IPS-18c (cell line): Measurements from ENCODE around the gene KRT20.
"Not testable (repeated sequence)": the region's sequence is repeated elsewhere in the genome, so short reads cannot be mapped to it uniquely, and the experiment has no call there.

Experiments
- H3K4me3 ChIP-seq: 2 replicates; pipeline ENCODE4 v1.7.0; 2013; ENCODE audit warnings: low read depth, mild to moderate bottlenecking, low read length, moderate library complexity; ENCODE audit not compliant: insufficient read depth
- H3K9me3 ChIP-seq: one replicate; pipeline ENCODE4 v1.6.1; 2013; ENCODE audit warnings: mild to moderate bottlenecking, low read length, moderate library complexity; ENCODE audit not compliant: control insufficient read depth, insufficient read depth

Gene KRT20

DNA sequence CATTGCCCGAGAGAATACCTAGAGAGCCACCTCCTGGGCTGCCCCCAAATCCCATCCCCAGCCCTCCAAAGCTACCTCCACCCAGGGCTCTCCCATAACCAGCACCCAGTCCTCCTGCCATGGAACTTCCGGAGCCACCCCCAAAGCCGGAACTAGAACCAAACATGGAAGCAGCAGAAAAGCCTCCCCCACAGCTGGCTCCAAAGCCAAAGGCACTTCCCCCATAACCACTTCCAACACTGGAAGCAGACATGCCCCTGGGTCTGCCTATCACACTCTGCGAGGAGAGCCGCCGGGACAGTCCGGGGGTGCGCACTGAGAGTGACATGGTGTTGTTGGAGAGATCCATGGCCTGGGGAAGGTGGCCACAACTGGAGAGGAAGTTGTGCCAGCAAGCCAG is 18.2 kb downstream of the KRT20 start, which contains the start of gene KRT12:
TSS of gene KRT12 (minus strand) at position 386 of the 400 bp plus-strand sequence. CDS start at position 349, 37 bp downstream.
- H3K9me3 ChIP-seq: no peaks in the 10 kb centered on the region
- no peak within 1 kb of the TSS for H3K4me3 ChIP-seq

- no peak overlapping the region for H3K4me3 ChIP-seq
Observed at GRCh38 chr17:40864661-40865390, 20.2 kb downstream of the KRT20 start.

GRCh38 chr17:40862985-40863733 is 21.9 kb downstream of the KRT20 start:
- no peaks in the 10 kb centered on the region for H3K9me3 ChIP-seq
- no peak overlapping the region for H3K4me3 ChIP-seq

More at GRCh38 chr17:40864661-40865390, 20.2 kb downstream of the KRT20 start:
- no peaks in the 10 kb centered on the region for H3K9me3 ChIP-seq

- H3K4me3 ChIP-seq: no peak overlapping the region
- H3K9me3 ChIP-seq: no peaks in the 10 kb centered on the region
Observed at GRCh38 chr17:40859536-40859935, 25.5 kb downstream of the KRT20 start.

GRCh38 chr17:40858667-40859066 is 26.4 kb downstream of the KRT20 start:
- not testable (repeated sequence) for H3K4me3 ChIP-seq, H3K9me3 ChIP-seq

DNA sequence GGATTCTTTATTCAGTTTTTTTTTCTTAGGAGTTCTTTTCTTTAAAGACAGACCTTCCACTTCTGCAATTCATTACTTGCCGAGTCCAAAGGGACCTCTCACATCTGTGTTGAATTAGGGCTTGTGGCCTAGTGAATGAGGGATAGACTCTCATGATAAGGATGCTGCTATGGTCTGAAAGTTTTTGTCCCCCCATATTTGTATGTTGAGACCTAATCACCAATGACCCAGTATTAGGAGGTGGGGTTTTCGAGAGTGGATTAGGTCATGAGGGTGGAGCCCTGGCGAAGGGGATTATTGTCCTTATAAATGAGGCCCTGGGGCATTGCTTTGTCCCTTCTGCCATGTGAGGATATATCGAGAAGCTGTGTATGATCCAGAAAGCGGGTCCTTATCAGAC is 27.5 kb downstream of the KRT20 start:
- H3K9me3 ChIP-seq: no peaks in the 10 kb centered on the region
- no peak overlapping the region for H3K4me3 ChIP-seq

DNA sequence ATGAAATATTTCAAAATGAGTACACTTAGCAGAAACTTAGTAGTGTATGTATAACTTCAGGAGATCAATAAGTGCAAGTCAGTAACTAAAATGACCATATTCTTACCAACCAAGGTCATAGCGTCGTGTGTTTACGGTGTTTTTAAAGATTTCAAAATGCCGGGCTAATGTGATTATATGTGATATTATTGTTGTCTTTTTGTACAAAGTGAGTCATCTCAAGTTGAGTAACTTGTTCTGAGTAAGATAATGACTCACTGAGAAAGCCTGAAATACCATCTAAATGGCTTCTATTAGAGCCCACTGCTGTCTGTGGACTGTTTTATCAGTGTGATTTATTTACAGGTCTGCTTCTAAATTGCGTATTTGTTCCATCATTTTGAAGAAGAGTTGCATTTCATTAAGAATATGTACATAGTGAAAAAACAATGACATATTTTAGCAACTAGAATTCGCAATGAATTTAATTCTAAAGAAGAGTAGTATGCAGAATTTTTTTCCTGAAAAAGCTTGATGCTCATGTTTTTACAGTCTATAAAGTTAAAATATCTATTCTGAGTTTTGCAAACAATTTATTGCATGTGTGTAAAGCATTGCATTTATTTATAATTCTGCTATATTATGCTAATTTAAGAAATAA is 30.7 kb downstream of the KRT20 start:
- no peaks in the 10 kb centered on the region for H3K9me3 ChIP-seq
- no peak overlapping the region for H3K4me3 ChIP-seq

DNA sequence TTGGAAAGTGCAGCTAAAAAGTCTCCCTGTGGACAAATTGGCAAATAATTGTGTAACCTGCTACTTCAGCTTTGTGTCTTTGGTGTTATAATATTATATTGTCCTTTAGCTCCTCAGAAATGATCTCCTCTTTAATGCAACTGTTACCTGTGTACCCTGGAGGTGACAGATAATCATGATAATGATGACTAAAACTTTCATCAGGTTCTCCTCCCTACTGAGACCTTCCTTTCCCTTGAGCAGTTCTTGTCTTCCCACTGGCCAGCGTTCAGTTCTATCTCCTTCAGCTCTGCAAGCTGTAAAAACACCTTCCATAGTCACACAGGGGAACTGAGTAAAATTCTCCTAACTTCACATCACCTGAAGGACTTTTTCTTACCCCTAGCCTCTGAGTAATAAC is 32.7 kb downstream of the KRT20 start:
- Histone ChIP-seq H3K4me3 (no peak overlapping the region), H3K9me3 (no peaks in the 10 kb centered on the region)

GRCh38 chr17:40850293-40850972 is 34.6 kb downstream of the KRT20 start:
- Histone ChIP-seq H3K4me3 (no peak overlapping the region), H3K9me3 (no peaks in the 10 kb centered on the region)

GRCh38 chr17:40849723-40850122 is 35.3 kb downstream of the KRT20 start:
- no peaks in the 10 kb centered on the region for H3K9me3 ChIP-seq
- H3K4me3 ChIP-seq: no peak overlapping the region

- no peaks in the 10 kb centered on the region for H3K9me3 ChIP-seq
- H3K4me3 ChIP-seq: no peak overlapping the region
Observed at GRCh38 chr17:40848583-40849235, 36.3 kb downstream of the KRT20 start.

DNA sequence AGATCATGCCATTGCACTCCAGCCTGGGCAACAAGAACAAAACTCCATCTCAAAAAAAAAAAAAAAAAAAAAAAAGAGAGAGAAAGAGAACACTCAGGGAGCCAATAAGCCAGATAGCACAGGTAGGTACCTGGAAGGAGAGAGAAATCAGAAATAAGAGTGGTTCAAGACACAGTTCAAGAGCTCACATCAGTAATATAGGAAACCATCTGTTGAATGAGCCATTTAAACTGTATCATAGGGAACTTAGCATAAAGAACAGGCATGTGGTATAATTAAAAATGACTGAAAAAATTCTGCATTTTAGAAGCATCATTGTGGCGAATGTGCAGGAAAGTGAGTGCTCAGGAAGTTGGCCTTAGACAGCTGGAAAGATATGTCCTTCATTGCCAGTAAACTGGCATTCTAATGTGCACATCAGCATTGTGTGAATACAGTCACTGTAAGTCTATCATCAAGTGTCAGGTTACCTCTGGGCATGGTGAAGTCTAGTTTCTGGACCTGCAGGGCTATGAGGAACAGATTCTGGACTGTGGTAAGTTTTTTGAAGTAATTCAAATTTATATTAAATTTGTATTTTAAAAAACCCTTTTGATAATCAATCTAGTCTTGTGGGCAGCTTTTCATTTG is 38.4 kb downstream of the KRT20 start:
- H3K4me3 ChIP-seq: no peak overlapping the region
- no peaks in the 10 kb centered on the region for H3K9me3 ChIP-seq

DNA sequence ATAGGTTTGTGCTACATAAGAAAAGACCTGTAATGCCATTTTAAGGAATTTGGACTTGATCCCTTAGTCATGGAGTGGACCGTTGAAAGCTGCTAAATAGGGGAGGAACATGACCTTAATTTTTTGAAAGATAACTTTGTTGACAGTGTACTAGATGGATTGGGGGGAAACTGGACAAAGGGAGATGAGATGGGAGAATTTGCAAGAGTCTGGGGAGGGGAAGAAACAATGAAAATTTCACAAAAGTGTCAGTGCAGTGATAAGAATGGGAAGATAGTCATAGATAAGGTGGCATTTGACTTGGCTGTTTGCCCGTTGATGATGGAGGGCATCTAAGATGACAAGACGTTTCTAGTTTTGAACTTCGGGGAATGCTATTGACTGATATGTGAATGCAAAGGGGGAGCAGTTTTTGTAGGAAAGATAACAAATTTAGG is 40.4 kb downstream of the KRT20 start:
- no peak overlapping the region for H3K4me3 ChIP-seq
- H3K9me3 ChIP-seq: no peaks in the 10 kb centered on the region

DNA sequence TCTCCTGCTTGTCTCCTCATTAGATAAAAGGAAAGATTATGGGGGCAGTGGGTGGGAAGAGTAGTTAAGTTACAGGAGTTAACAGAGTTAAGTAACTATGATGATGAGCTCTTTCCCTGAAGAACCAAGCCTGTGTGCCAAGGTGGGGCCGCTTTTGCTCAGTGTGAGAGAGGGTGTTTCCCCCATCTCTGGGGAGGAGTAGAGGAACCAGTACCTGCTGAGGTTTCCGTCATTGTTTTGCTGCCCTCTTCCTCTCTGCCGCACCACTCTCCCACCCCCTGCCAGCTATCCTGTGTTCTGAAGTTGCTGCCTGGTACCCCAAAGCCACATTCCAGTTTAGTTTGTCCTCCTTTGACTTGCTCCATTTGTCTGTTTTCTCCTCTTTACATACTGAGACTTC is 41.8 kb downstream of the KRT20 start:
- Histone ChIP-seq H3K9me3 (no peaks in the 10 kb centered on the region), H3K4me3 (no peak overlapping the region)

- Histone ChIP-seq H3K9me3 (no peaks in the 10 kb centered on the region), H3K4me3 (no peak overlapping the region)
Observed at GRCh38 chr17:40841246-40841645, 43.8 kb downstream of the KRT20 start.

DNA sequence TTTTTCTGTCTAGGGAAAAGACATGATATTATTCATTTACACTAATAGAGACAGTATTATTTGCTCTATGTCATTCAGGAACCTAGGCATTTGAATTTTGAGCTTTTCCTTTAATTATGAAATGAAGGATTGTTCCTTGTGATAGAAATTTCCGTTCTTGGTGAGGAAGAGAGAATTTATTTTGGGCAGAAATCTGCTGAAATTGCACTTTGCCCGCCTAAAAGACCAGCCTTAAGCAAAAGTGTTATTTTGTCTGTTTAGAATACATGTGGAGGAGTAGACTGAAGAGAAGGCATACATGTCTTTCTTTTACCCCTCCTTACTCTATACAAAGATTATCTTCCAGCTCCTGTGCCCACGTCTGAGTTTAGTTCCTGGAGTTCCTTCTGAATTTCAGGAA is 45.8 kb downstream of the KRT20 start:
- H3K4me3 ChIP-seq: no peak overlapping the region
- no peaks in the 10 kb centered on the region for H3K9me3 ChIP-seq

DNA sequence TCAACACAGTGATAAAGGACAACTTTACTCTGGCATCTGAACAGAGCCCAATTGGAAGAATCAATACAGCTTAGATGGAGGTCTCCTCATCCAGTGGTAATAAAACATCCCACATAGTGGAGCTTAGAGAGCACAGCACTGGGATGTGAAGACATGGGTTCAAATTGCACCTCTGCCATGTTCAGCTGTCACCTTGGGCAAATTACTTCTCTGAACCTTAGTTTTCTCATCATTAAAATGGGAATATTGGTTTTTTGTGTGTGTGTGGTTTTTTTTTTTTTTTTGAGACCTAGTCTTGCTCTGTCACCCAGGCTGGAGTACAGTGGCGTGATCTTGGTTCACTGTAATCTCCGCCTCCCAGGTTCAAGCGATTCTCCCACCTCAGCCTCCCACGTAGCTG is 49.0 kb downstream of the KRT20 start:
- H3K9me3 ChIP-seq: no peaks in the 10 kb centered on the region
- no peak overlapping the region for H3K4me3 ChIP-seq
